ENCODE data around the gene FBXW8.
A peak's percentile ranks its signal among the peaks of the same experiment; 100 is the strongest.

DNA sequence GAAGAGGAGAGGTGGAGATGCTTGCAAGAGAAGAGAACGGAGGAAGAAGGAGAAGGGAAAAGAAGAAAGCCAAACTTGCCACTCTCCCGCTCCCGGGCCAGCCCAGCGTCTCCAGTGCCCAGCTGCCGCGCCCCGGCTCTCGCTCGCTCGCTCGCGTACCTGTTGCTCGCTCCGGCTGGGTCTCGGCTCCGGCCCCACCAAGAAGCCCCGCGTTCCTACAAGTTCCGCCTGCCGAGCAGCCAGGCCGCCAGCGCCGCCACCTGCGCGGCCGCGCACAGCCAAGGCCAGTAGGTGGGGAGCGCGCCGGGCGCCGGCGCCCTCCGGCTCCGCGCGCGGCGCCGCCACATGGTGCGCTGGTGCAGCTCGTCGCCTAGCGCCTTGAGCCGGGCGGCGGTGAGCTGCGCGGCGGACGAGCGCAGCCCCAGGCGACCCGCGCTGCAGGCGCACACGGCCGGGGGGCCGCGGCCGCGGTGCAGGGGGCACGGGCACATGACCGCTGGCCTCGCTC, 29.9 kb upstream of the FBXW8 start:
- peak in 1 of 3 experiments; percentile 42 for TF ChIP-seq CTCF (optimal IDR thresholded peaks at IDR 0.05 in 1 of 3, IDR thresholded peaks at IDR 0.05 in 1 of 3, conservative IDR thresholded peaks at IDR 0.05 in 1 of 3; ENCODE audit: extremely low read depth in 1 of 3, insufficient read depth in 2 of 3, low read length in 3 of 3)
- no peak for TF ChIP-seq EZH2 (IDR thresholded peaks at IDR 0.05; ENCODE audit: low read length)

Measured in keratinocyte (primary cell).